T47D (cell line): ENCODE results near the gene SBSN.

Experiments
- DNase-seq, 2 experiments: peaks; one replicate each; pipeline versions ENCODE4 v3.0.0 to v3.0.0-alpha.2; 2011 to 2012; ENCODE audit warnings: low read depth in 1 of 2, low spot score in 1 of 2
- JUND ChIP-seq: IDR thresholded peaks from 2 replicates; pipeline ENCODE4 v1.6.1; 2012; ENCODE audit warnings: low read depth
- in situ Hi-C: cut with HindIII; loops from 2 replicates; pipeline ENCODE4 v1.10.0; 2016; ENCODE audit warnings: low sequenced_read_pairs, low pct_unique_long_range_greater_than_20kb

The SBSN gene

DNA sequence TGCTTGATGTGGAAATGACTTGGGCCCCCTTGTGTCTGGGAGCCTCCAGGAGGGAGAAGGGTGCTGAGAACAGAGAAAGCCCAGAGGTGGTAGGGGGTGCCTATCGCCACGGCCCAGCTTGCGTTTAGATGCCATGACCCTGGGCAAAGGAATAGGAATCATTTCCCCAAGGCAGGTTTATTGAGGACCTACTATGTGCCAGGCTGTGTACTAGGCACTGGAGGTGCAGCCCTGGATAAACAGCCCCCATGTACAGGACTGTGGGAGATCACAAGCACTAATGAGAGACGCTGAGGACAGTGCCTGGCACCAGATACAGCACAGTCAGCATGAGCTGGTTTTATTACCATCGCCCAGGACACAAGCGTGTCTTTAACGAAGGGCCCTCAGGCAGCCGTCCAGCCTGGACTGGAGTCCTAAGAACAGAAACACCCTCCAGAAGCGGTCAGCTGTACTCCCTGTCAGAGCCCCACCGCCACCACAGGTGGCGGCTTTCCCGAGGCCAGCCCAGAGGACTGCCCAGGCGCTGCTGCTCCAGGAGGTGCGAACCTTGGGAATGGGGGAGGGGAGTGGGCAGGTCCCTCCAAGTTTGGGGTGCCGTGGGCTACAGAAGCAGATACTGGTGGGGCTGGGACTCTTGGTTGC lies 21.9 kb upstream of the SBSN start:
- in situ Hi-C loops = no loop called here
- TF ChIP-seq JUND = no peak
- DNase-seq = no peak

DNA sequence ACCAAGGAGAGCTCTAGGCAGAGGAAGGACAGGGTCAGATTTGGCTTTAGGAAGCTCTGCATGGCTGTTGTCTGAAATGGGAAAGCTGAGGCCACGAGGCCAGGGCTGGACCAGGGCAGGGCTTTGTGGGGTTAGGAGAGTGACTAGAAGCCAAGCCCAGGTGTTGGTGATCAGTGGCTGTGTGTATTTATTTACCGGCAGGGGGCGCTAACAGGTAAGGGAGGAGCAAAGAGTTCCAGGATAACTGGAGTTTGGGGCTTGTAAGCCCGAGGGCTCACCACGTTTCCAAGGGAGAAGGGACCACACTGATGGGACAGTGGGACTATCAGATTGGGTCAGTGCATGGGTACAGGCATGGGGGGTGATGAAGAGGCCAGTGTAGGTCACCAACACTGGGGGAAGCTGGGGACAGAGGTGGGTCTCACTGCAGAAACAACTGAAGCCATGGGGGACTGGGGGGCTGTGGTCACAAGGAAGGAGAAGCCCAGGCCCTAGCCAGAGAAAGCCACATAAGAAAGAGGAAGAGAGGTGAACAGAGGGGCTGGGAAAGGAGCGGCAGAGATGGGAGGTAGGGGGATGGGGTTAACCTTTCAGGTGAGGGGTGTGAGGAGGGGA lies 21.2 kb upstream of the SBSN start:
- peak; percentile 63 to 79 for DNase-seq
- TF ChIP-seq JUND = no peak
- in situ Hi-C loops = no loop called here

DNA sequence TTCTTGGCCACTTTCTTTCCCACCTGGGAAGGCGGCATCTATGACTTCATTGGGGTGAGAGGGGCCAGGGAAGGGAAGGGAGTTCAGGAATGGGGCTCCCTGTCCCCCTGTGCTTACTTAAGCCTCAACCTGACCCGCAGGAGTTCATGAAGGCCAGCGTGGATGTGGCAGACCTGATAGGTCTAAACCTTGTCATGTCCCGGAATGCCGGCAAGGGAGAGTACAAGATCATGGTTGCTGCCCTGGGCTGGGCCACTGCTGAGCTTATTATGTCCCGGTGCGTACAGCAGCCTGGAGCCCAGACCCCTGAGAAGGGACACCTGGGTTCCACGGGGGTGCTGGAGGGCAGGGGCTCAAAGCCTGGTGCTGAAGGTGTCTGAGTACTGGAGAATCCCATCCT lies 18.4 kb upstream of the SBSN start:
- DNase-seq = no peak
- in situ Hi-C loops = no loop called here
- TF ChIP-seq JUND = no peak

DNA sequence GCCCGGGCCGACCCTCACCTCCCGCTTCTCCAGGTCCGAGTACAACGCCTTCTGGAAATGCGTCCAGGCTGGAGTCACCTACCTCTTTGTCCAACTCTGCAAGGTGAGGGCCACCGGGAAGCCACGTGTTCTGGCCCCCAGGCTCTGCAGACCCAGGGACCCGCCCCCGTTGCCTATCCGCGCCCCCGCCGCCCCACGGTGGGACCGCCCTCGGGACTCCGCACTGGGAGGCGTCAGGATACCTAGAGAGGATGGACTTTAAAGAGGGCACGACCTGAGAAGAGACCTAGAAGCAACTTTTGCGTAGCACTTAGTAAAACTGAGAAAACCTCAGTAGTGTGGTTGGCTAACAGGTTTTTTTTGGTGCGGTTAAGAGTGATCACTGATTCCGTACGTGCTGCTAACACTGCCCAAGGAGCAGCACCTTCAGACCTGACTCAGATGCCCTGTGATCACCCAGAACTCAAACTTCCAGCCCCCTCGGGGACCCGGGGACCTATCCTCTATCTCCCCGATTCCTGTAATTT lies 17.8 kb upstream of the SBSN start:
- TF ChIP-seq JUND = no peak
- in situ Hi-C loops = no loop called here
- DNase-seq = peak; percentile 25 to 48

DNA sequence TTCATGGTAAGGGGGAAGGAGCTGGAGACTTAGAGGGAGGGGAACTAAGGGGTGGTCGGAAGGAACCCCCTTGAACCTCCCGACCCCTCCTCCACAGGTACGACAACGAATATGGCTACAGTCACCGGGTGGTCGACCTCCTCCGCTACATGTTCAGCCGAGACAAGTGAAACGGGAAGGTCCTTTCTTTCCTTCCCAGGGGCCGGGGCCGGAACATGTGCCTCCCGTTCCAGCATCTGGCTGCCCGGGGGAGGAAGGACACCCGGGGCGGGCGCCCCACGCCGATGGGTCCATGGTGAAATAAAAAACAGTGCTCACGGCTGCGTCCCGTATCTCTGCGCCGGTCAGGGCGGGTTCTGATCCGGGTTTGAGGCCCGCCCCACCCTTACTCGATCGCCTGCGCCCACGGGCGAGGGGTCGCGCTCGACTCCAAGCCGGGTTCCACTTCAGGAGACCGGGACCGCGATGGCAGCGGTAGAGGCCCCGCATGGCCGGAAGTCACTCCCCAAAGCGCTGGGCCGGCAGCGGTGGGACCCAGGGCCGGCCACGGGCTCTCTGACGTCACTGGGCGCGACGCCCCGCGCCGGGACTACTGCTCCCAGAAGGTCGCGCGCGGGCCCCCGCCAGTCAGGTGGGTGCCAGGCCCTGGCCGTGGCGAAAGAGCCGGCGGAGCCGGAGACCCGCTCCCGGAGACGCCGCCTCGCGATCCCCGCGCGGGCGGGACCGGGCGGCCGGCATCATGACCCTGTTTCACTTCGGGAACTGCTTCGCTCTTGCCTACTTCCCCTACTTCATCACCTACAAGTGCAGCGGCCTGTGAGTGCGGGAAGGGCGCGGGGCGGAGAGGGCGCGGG lies 17.1 kb upstream of the SBSN start, which contains the start of gene TMEM147:
TMEM147 (plus strand) TSS at position 626 of the 854 bp plus-strand sequence; CDS start at position 740, 114 bp downstream.
- TF ChIP-seq JUND = no peak
- in situ Hi-C loops = no loop called here
- DNase-seq = peak; percentile 87 to 95

DNA sequence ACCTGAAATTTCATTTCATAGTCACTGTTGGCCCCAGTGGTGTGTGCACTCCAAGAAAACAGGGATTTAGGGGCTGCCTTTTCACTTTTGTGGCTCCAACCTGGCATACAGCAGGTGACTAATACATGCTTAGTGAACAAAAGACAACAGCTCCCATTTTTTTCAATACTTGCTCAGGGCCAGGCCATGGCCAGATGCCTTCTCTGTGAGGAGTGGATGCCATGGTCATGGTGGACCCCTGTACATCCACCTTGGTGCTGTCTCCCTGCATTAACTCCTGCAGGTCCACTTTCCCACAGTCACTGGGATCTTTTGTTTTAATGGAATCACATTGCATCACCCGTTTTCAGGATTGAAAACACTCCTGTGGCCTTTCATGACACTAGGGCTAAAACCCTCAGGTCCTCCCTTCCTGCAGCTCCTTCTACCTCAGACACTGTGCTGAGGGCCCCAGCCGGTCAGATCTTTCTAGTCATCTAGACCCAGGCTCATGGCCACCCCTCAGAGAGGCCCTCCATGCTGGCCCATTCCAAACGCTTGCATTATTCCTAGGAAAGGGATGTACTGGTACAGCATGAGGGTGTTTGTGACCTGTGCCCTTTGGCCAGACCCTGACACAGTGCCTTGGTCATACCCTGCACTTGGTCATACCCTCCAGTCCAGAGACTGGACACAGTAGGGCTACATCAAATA lies 16.1 kb upstream of the SBSN start:
- in situ Hi-C loops = no loop called here
- no peak for TF ChIP-seq JUND
- DNase-seq = no peak

DNA sequence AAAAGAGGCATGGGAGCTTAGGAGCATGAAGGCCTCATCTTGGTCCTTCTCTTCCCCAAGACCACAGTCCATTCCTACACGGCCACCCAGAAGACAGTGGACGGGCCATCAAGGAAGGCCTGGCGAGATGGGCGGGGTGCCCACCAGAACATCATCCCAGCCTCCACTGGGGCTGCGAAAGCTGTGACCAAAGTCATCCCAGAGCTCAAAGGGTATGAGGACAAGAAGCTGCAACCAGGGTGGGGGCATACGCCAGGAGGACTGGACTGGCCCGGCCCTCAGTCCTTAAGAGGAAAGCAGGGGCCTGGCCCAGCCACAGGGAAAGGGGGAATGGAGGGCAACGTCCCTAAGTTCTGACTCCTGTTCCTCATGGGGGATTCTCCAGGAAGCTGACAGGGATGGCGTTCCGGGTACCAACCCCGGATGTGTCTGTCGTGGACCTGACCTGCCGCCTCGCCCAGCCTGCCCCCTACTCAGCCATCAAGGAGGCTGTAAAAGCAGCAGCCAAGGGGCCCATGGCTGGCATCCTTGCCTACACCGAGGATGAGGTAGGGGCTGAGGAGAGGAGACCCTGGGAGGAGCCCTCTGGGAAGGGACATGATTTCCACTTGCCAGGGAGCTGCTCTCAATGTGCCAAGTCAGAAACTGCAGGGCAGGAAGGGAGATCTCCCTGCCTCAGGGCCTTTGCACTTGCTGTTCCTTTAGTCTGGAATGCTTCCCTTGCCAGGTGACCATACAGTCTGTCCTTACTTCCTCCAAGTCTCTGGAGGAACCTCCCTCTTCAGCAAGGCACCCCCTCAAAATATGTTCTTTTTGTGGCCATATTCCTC lies 15.4 kb upstream of the SBSN start:
- TF ChIP-seq JUND = no peak
- in situ Hi-C loops = no loop called here
- no peak for DNase-seq

DNA sequence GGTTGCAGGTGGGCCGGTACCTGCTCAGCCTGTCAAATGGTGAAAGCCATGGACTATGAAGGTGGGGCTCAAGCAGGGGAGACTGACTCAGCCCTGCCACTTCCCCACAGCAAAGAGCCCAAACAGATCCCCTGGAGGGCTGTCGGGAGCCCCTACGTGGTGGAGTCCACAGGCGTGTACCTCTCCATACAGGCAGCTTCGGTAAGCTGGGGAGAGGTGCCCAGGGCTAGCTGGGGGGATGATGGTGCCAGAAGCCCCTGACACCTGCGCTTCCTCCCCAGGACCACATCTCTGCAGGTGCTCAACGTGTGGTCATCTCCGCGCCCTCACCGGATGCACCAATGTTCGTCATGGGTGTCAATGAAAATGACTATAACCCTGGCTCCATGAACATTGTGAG lies 14.1 kb upstream of the SBSN start:
- no peak for TF ChIP-seq JUND
- no peak for DNase-seq
- in situ Hi-C loops = no loop called here

DNA sequence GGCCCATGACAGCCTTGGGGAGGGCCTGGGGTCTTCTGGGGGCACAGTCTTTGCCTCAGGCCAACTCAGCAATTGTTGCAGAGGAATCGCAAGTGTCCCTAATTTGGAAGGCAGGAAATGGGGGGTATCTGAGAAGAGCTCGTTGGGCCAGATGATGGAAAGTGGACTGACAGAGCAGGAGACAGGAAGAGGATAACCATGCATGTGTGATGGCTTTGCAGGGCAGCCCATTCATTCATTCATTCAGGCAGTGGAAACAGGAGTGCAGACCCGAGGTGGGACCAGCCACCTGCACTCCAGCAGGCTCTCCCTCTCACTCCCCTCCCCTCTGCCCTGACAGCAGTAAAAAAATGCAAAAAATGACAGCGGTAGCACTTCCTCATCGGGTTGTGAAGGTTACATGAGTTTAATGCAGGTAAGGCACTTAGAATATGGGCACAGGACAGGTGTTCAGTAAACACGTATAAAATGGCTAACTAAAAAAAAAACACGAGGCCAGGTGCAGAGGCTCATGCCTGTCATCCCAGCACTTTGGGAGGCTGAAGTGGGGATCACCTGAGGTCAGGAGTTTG lies 12.3 kb upstream of the SBSN start:
- TF ChIP-seq JUND = no peak
- in situ Hi-C loops = no loop called here
- DNase-seq = no peak

DNA sequence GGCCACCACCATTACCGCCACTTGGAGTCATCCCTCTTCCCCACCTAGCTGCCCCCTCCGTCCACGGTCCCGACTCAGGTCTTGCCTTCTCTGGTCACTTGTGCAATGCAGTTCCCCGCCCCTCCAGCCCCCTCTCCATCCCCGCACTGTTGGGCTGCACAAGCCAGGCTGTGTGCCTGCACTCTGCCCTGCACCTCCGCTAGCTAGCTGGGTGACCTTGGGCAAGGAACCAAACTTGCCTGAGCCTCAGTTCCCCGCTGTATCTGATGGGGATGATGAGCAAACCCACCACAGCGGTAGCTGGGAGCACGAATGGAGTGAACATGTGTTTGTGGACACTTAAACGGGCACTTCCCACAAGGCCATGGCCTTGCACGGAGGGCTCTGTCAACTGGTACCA lies 11.7 kb upstream of the SBSN start:
- in situ Hi-C loops = no loop called here
- DNase-seq = no peak

DNA sequence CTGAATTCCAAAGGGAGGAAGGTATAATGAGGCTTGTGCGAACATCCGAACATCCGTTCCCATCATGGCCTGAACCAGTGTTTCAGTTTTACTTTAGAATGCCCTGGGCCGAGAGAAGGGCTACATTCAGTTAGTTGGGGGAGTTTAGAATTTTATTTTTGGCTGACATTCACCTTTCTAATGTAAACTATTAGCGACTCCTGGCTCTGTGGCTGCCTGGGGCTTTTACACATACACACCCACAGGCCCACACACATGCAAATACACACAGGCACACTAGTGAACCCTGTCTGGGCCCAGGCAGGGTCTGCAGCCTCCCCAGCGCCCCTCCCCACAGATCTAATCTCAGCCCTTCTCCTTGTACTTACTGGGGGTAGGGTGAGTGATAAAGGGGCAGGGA lies 11.2 kb upstream of the SBSN start:
- no peak for DNase-seq
- in situ Hi-C loops = no loop called here
- TF ChIP-seq JUND = no peak

More for the DNA sequence above, 11.7 kb upstream of the SBSN start:
- no peak for TF ChIP-seq JUND
